ENCODE data around the gene C1orf53.

Gene C1orf53

GRCh38 chr1:197921235-197922069 lies 19.0 kb downstream of the C1orf53 start:
- Histone ChIP-seq H3K9me3 (ENCODE audit: control extremely low read depth in 1 of 5, control insufficient read depth in 4 of 5, insufficient read depth in 2 of 5, low read depth in 1 of 5, low read length in 4 of 5) (no peaks in the 10 kb centered on the region), H3K4me3 (ENCODE audit: control insufficient read depth in 1 of 7, extremely low read depth in 1 of 7, insufficient read depth in 4 of 7, low read depth in 2 of 7, low read length in 6 of 7) (no peak overlapping the region), H3K27me3 (replicated peaks in 2 of 5; ENCODE audit: control insufficient read depth in 4 of 5, insufficient read depth in 5 of 5, low read length in 4 of 5) (peaks cover 14 to 95% (median 56%) of the 10 kb centered on the region in 5 experiments), H3K27ac (ENCODE audit: insufficient read depth in 1 of 2, low read depth in 1 of 2, low read length in 2 of 2, poor library complexity in 1 of 2, severe bottlenecking in 2 of 2) (no peak overlapping the region), H3K36me3 (ENCODE audit: control insufficient read depth in 4 of 4, insufficient read depth in 4 of 4, low read length in 3 of 4) (no peaks in the 10 kb centered on the region), H3K4me1 (ENCODE audit: control extremely low read depth in 1 of 4, control insufficient read depth in 4 of 4, insufficient read depth in 4 of 4, low read length in 3 of 4) (peaks cover 2 to 33% (median 25%) of the 10 kb centered on the region in 4 experiments)
- WGBS (ENCODE audit: insufficient coverage), result 11% methylated on average over 26 of the region's 33 CpGs
- DNase-seq, result no peak
- ChIA-PET POLR2A (no interaction called here), CTCF (interaction anchor here (0.8 to 12.6 kb wide), 5 partner anchors 9 to 402 kb away, joined by 3 to 136 read pairs (median 6); partner anchors contain the start of gene C1orf53)

GRCh38 chr1:197922070-197922390 lies 19.6 kb downstream of the C1orf53 start:
- no peak for DNase-seq
- H3K4me1 ChIP-seq (ENCODE audit: control extremely low read depth in 1 of 4, control insufficient read depth in 4 of 4, insufficient read depth in 4 of 4, low read length in 3 of 4), result peaks cover 2 to 32% (median 24%) of the 10 kb centered on the region in 4 experiments
- 76% methylated on average over 2 of the region's 2 CpGs for WGBS (ENCODE audit: insufficient coverage)
- H3K9me3 ChIP-seq (ENCODE audit: control extremely low read depth in 1 of 5, control insufficient read depth in 4 of 5, insufficient read depth in 2 of 5, low read depth in 1 of 5, low read length in 4 of 5), result no peaks in the 10 kb centered on the region
- ChIA-PET CTCF (interaction anchor here (0.6 to 12.6 kb wide), 7 partner anchors 8 to 522 kb away, joined by 3 to 136 read pairs (median 6); partner anchors contain the start of gene C1orf53), POLR2A (no interaction called here)
- H3K36me3 ChIP-seq (ENCODE audit: control insufficient read depth in 4 of 4, insufficient read depth in 4 of 4, low read length in 3 of 4), result no peaks in the 10 kb centered on the region
- H3K27ac ChIP-seq (ENCODE audit: insufficient read depth in 1 of 2, low read depth in 1 of 2, low read length in 2 of 2, poor library complexity in 1 of 2, severe bottlenecking in 2 of 2), result no peak overlapping the region
- H3K27me3 ChIP-seq (replicated peaks in 2 of 5; ENCODE audit: control insufficient read depth in 4 of 5, insufficient read depth in 5 of 5, low read length in 4 of 5), result peaks cover 16 to 95% (median 50%) of the 10 kb centered on the region in 5 experiments
- no peak overlapping the region for H3K4me3 ChIP-seq (ENCODE audit: control insufficient read depth in 1 of 7, extremely low read depth in 1 of 7, insufficient read depth in 4 of 7, low read depth in 2 of 7, low read length in 6 of 7)

DNA sequence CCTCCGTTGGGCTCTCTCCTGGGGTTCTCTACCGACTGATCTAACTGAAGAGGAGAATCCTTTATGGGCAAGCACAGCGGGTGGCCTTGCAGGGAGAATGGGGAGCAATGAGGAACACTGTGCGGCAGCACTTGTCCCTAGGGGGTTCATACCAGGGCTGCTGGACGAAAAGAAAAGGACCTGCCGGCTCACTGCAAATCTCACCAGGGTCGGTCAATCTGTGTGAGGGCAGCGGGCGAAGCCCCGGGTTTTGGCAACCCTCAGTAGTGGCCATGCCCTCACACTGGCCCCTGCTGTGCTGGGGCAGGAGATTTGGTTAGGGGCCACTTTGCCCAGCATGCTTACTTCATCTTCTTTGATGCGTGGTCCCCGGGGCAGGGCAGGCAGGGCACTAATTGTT lies 20.6 kb downstream of the C1orf53 start:
- WGBS (ENCODE audit: insufficient coverage), result 87% methylated on average over 10 of the region's 12 CpGs
- no peaks in the 10 kb centered on the region for H3K36me3 ChIP-seq (ENCODE audit: control insufficient read depth in 4 of 4, insufficient read depth in 4 of 4, low read length in 3 of 4)
- H3K27ac ChIP-seq (ENCODE audit: insufficient read depth in 1 of 2, low read depth in 1 of 2, low read length in 2 of 2, poor library complexity in 1 of 2, severe bottlenecking in 2 of 2), result no peak overlapping the region
- ChIA-PET POLR2A (interaction anchor here (0.6 kb wide), 1 partner anchor 285 kb away, joined by 4 read pairs; no protein-coding TSS in a partner anchor), CTCF (interaction anchor here (1.4 to 12.6 kb wide), 4 partner anchors 9 to 404 kb away, joined by 3 to 136 read pairs (median 8); partner anchors contain the start of gene C1orf53)
- H3K4me1 ChIP-seq (ENCODE audit: control extremely low read depth in 1 of 4, control insufficient read depth in 4 of 4, insufficient read depth in 4 of 4, low read length in 3 of 4), result peaks cover 2 to 24% (median 17%) of the 10 kb centered on the region in 4 experiments
- H3K27me3 ChIP-seq (replicated peaks in 2 of 5; ENCODE audit: control insufficient read depth in 4 of 5, insufficient read depth in 5 of 5, low read length in 4 of 5), result peaks cover 21 to 95% (median 45%) of the 10 kb centered on the region in 5 experiments
- no peaks in the 10 kb centered on the region for H3K9me3 ChIP-seq (ENCODE audit: control extremely low read depth in 1 of 5, control insufficient read depth in 4 of 5, insufficient read depth in 2 of 5, low read depth in 1 of 5, low read length in 4 of 5)
- no peak overlapping the region for H3K4me3 ChIP-seq (ENCODE audit: control insufficient read depth in 1 of 7, extremely low read depth in 1 of 7, insufficient read depth in 4 of 7, low read depth in 2 of 7, low read length in 6 of 7)
- DNase-seq, result no peak

DNA sequence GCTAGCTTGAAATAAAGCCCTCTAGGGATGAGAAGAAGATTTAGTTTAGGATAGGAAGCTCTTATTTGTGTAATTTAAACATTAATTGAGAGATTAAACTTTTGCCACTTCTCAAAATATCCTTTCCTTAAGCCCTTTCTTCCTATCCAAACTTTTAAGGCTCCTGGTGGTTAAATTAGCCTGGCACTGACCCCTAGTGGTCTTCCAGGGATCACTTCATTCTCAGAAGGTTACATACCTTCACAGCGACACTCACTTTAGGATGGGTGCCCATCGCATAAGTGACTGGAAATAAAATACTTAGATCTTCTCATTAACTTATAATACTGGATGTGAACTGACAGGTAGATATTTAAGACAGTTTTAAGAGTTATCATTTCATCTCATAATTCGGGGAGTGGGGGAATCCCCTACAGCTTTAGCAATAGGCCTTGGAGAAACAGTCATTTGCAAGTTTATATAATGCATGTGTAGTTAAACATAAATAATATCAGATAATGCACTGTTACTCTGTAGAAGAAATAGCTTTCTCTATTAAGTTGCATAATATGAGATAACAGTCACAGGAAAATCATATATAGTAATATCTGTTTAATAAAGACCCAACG lies 22.2 kb downstream of the C1orf53 start:
- peaks cover 22 to 94% (median 37%) of the 10 kb centered on the region in 5 experiments for H3K27me3 ChIP-seq (replicated peaks in 2 of 5; ENCODE audit: control insufficient read depth in 4 of 5, insufficient read depth in 5 of 5, low read length in 4 of 5)
- no peaks in the 10 kb centered on the region for H3K9me3 ChIP-seq (ENCODE audit: control extremely low read depth in 1 of 5, control insufficient read depth in 4 of 5, insufficient read depth in 2 of 5, low read depth in 1 of 5, low read length in 4 of 5)
- no peaks in the 10 kb centered on the region for H3K36me3 ChIP-seq (ENCODE audit: control insufficient read depth in 4 of 4, insufficient read depth in 4 of 4, low read length in 3 of 4)
- peaks cover 0 to 18% (median 11%) of the 10 kb centered on the region in 4 experiments for H3K4me1 ChIP-seq (ENCODE audit: control extremely low read depth in 1 of 4, control insufficient read depth in 4 of 4, insufficient read depth in 4 of 4, low read length in 3 of 4)
- CTCF ChIA-PET, result interaction anchor here (0.7 to 12.6 kb wide), 20 partner anchors 9 to 588 kb away, joined by 3 to 136 read pairs (median 3); partner anchors contain the start of gene C1orf53
- DNase-seq, result peak; percentile 66 to 76 (median 75)
- H3K27ac ChIP-seq (ENCODE audit: insufficient read depth in 1 of 2, low read depth in 1 of 2, low read length in 2 of 2, poor library complexity in 1 of 2, severe bottlenecking in 2 of 2), result no peak overlapping the region
- WGBS (ENCODE audit: insufficient coverage), result no CpG with 5 or more reads among the region's 4 CpGs
- H3K4me3 ChIP-seq (ENCODE audit: control insufficient read depth in 1 of 7, extremely low read depth in 1 of 7, insufficient read depth in 4 of 7, low read depth in 2 of 7, low read length in 6 of 7), result no peak overlapping the region
- POLR2A ChIA-PET, result no interaction called here

GRCh38 chr1:197927908-197928665 lies 25.7 kb downstream of the C1orf53 start:
- WGBS (ENCODE audit: insufficient coverage), result 99% methylated on average over 7 of the region's 8 CpGs

GRCh38 chr1:197928849-197929336 lies 26.5 kb downstream of the C1orf53 start:
- H3K9me3 ChIP-seq (ENCODE audit: control extremely low read depth in 1 of 5, control insufficient read depth in 4 of 5, insufficient read depth in 2 of 5, low read depth in 1 of 5, low read length in 4 of 5), result no peaks in the 10 kb centered on the region
- H3K4me3 ChIP-seq (ENCODE audit: control insufficient read depth in 1 of 7, extremely low read depth in 1 of 7, insufficient read depth in 4 of 7, low read depth in 2 of 7, low read length in 6 of 7), result peak overlapping the region in 2 of 7 experiments; percentile 36 to 42
- CTCF ChIA-PET, result interaction anchor here (0.6 to 1.0 kb wide), 2 partner anchors 15 to 400 kb away, joined by 3 read pairs; no protein-coding TSS in a partner anchor
- no peak overlapping the region for H3K27ac ChIP-seq (ENCODE audit: insufficient read depth in 1 of 2, low read depth in 1 of 2, low read length in 2 of 2, poor library complexity in 1 of 2, severe bottlenecking in 2 of 2)
- 20% methylated on average over 9 of the region's 15 CpGs for WGBS (ENCODE audit: insufficient coverage)
- DNase-seq, result peak in 1 of 3 donors; percentile 41
- H3K36me3 ChIP-seq (ENCODE audit: control insufficient read depth in 4 of 4, insufficient read depth in 4 of 4, low read length in 3 of 4), result no peaks in the 10 kb centered on the region
- H3K27me3 ChIP-seq (replicated peaks in 2 of 5; ENCODE audit: control insufficient read depth in 4 of 5, insufficient read depth in 5 of 5, low read length in 4 of 5), result peaks cover 13 to 92% (median 35%) of the 10 kb centered on the region in 5 experiments
- POLR2A ChIA-PET, result no interaction called here
- peaks cover 0 to 3% (median 1%) of the 10 kb centered on the region in 4 experiments for H3K4me1 ChIP-seq (ENCODE audit: control extremely low read depth in 1 of 4, control insufficient read depth in 4 of 4, insufficient read depth in 4 of 4, low read length in 3 of 4)

More at GRCh38 chr1:197927908-197928665, 25.7 kb downstream of the C1orf53 start:
- no peaks in the 10 kb centered on the region for H3K9me3 ChIP-seq (ENCODE audit: control extremely low read depth in 1 of 5, control insufficient read depth in 4 of 5, insufficient read depth in 2 of 5, low read depth in 1 of 5, low read length in 4 of 5)
- DNase-seq, result no peak
- H3K27me3 ChIP-seq (replicated peaks in 2 of 5; ENCODE audit: control insufficient read depth in 4 of 5, insufficient read depth in 5 of 5, low read length in 4 of 5), result peaks cover 11 to 92% (median 28%) of the 10 kb centered on the region in 5 experiments
- H3K4me1 ChIP-seq (ENCODE audit: control extremely low read depth in 1 of 4, control insufficient read depth in 4 of 4, insufficient read depth in 4 of 4, low read length in 3 of 4), result peaks cover 0 to 3% (median 1%) of the 10 kb centered on the region in 4 experiments
- CTCF ChIA-PET, result interaction anchor here (1.0 to 2.7 kb wide), 7 partner anchors 10 to 347 kb away, joined by 3 to 12 read pairs (median 4); partner anchors contain the start of gene LHX9
- no peaks in the 10 kb centered on the region for H3K36me3 ChIP-seq (ENCODE audit: control insufficient read depth in 4 of 4, insufficient read depth in 4 of 4, low read length in 3 of 4)
- H3K4me3 ChIP-seq (ENCODE audit: control insufficient read depth in 1 of 7, extremely low read depth in 1 of 7, insufficient read depth in 4 of 7, low read depth in 2 of 7, low read length in 6 of 7), result no peak overlapping the region
- POLR2A ChIA-PET, result no interaction called here
- H3K27ac ChIP-seq (ENCODE audit: insufficient read depth in 1 of 2, low read depth in 1 of 2, low read length in 2 of 2, poor library complexity in 1 of 2, severe bottlenecking in 2 of 2), result no peak overlapping the region
